HFFc6 (cell line): ENCODE results near the gene CPVL. TPM values are rescaled to one million over a fixed set of nuclear protein-coding genes. Genes with fewer than 3 reads are reported as not detected.
A peak's percentile ranks its signal among the peaks of the same experiment; 100 is the strongest.

Source experiments
- DNase-seq: peaks from one replicate; pipeline ENCODE4 v3.0.0-alpha.2; 2018
- H3K27ac Mint-ChIP-seq: 2 replicates; pipeline ENCODE4 v1.8.0; 2020; ENCODE audit warnings: mild to moderate bottlenecking, mixed read lengths
- H3K27me3 Mint-ChIP-seq: 2 replicates; pipeline ENCODE4 v1.8.0; 2021; ENCODE audit warnings: mild to moderate bottlenecking, moderate library complexity, mixed read lengths; ENCODE audit not compliant: insufficient read depth
- H3K36me3 Mint-ChIP-seq: 2 replicates; pipeline ENCODE4 v1.8.0; 2021; ENCODE audit warnings: low read depth, mixed read lengths
- H3K4me1 Mint-ChIP-seq: 2 replicates; pipeline ENCODE4 v1.8.0; 2020; ENCODE audit warnings: low read depth, mixed read lengths
- H3K4me3 Mint-ChIP-seq: 2 replicates; pipeline ENCODE4 v1.8.0; 2020; ENCODE audit warnings: mild to moderate bottlenecking, moderate library complexity, mixed read lengths
- H3K9me3 Mint-ChIP-seq: 2 replicates; pipeline ENCODE4 v1.8.0; 2020; ENCODE audit warnings: mild to moderate bottlenecking, mixed read lengths
- CTCF ChIP-seq: fragments of 200-600 bp; sonication (generic); IDR thresholded peaks from 2 replicates; pipeline ENCODE4 v1.5.0; 2021; ENCODE audit warnings: antibody characterized with exemption, mild to moderate bottlenecking
- long read RNA-seq: library from polyadenylated mRNA; unstranded; transcript quantifications from one replicate; pipeline ENCODE4 v2.0.0, GENCODE V29; 2019
- total RNA-seq, 6 experiments: library from RNA; stranded (reverse); fragmentation: NEBNext Ultra II Directional; extraction: Animal tissue kit (Norgen Biotek cat#: 25700); gene quantifications; 2 replicates in 1 of 6; 3 replicates in 5 of 6; pipeline ENCODE4 v1.2.3, GENCODE V29; 2021

CPVL gene
- not detected for total RNA-seq
- long read RNA-seq = 0 reads

GRCh38 chr7:29146057-29146706, at the start of gene CPVL:
CPVL (minus strand) TSS chr7:29146537; CDS start chr7:29121061, 25,476 bp downstream.
- Mint-ChIP-seq H3K27me3 (peaks cover 17% of the 10 kb centered on the region), H3K9me3 (no peaks in the 10 kb centered on the region; the same call in 1 of the 2 replicates), H3K4me1 (no peaks in the 10 kb centered on the region; the same call in 1 of the 2 replicates), H3K36me3 (no peaks in the 10 kb centered on the region), H3K27ac (no peak within 1 kb of the TSS), H3K4me3 (no peak within 1 kb of the TSS; the same call in 1 of the 2 replicates)
- DNase-seq = no peak
- no peak for TF ChIP-seq CTCF

- no peaks in the 10 kb centered on the region for H3K36me3 Mint-ChIP-seq
- peaks cover 26% of the 10 kb centered on the region for H3K27me3 Mint-ChIP-seq
- no peak for TF ChIP-seq CTCF
- DNase-seq = no peak
- peak within 1 kb of the TSS; percentile 2; the same call in 1 of the 2 replicates for H3K4me3 Mint-ChIP-seq
- no peaks in the 10 kb centered on the region for H3K9me3 Mint-ChIP-seq
- H3K4me1 Mint-ChIP-seq = no peaks in the 10 kb centered on the region
- H3K27ac Mint-ChIP-seq = no peak within 1 kb of the TSS
Observed at GRCh38 chr7:29194594-29195427, 48.5 kb upstream of the CPVL start, which contains the start of gene CHN2. CHN2 (plus strand) TSS chr7:29194775.

- DNase-seq = no peak
- H3K4me1 Mint-ChIP-seq = no peaks in the 10 kb centered on the region
- peaks cover 27% of the 10 kb centered on the region for H3K27me3 Mint-ChIP-seq
- H3K4me3 Mint-ChIP-seq = no peak overlapping the region
- no peak overlapping the region for H3K27ac Mint-ChIP-seq
- no peaks in the 10 kb centered on the region for H3K9me3 Mint-ChIP-seq
- H3K36me3 Mint-ChIP-seq = no peaks in the 10 kb centered on the region
- no peak for TF ChIP-seq CTCF
Observed at GRCh38 chr7:29194206-29194593, 47.9 kb upstream of the CPVL start.

- Mint-ChIP-seq H3K27ac (no peak overlapping the region), H3K36me3 (no peaks in the 10 kb centered on the region), H3K4me1 (no peaks in the 10 kb centered on the region)
Observed at GRCh38 chr7:29193316-29194205, 47.2 kb upstream of the CPVL start.

More at GRCh38 chr7:29193316-29194205, 47.2 kb upstream of the CPVL start:
- H3K27me3 Mint-ChIP-seq = peaks cover 27% of the 10 kb centered on the region
- H3K4me3 Mint-ChIP-seq = no peak overlapping the region
- no peak for DNase-seq
- no peak for TF ChIP-seq CTCF
- no peaks in the 10 kb centered on the region for H3K9me3 Mint-ChIP-seq
